Esophagus squamous epithelium (tissue), 5 donors: ENCODE results near the gene PHF19. TPM values are rescaled to one million over a fixed set of nuclear protein-coding genes. Genes with fewer than 3 reads are reported as not detected.
A peak's percentile ranks its signal among the peaks of the same experiment; 100 is the strongest.

Experiments used
- DNase-seq: peaks from one replicate; lab custom pipeline; 2025; lab: John Stamatoyannopoulos, UW
- H3K27ac ChIP-seq, 4 donors: fragments of 200-600 bp; sonication (generic); one replicate each; pipeline ENCODE4 v1.5.1; 2016 to 2019; ENCODE audit warnings: mild to moderate bottlenecking in 1 of 4
- H3K27me3 ChIP-seq, 4 donors: fragments of 200-600 bp; sonication (generic); 1 replicate in 3 of 4; 2 replicates in 1 of 4; pipeline versions ENCODE4 v1.5.1 to v1.6.0; 2017 to 2021; ENCODE audit warnings: antibody characterized with exemption in 1 of 4
- H3K36me3 ChIP-seq, 3 donors: fragments of 200-600 bp; sonication (generic); one replicate each; pipeline ENCODE4 v1.5.1; 2016 to 2019
- H3K4me1 ChIP-seq, 3 donors: fragments of 200-600 bp; sonication (generic); one replicate each; pipeline ENCODE4 v1.5.1; 2017 to 2019
- H3K4me3 ChIP-seq, 4 donors: fragments of 200-600 bp; sonication (generic); 1 replicate in 3 of 4; 2 replicates in 1 of 4; pipeline ENCODE4 v1.5.1; 2016 to 2019; ENCODE audit warnings: mild to moderate bottlenecking in 2 of 4, moderate library complexity in 1 of 4
- H3K9me3 ChIP-seq, 3 donors: fragments of 200-600 bp; sonication (generic); one replicate each; pipeline ENCODE4 v1.5.1; 2016 to 2019
- CTCF ChIP-seq, 6 experiments: fragments of 450-650 bp in 4 of 6; fragments of 200-600 bp in 2 of 6; sonication (generic) in 2 of 6; IDR thresholded peaks; one replicate each; pipeline ENCODE4 v1.5.1; 2016 to 2019; ENCODE audit warnings: antibody characterized with exemption in 6 of 6, mild to moderate bottlenecking in 4 of 6, moderate library complexity in 4 of 6
- POLR2A ChIP-seq, 4 donors: fragments of 450-650 bp; IDR thresholded peaks; one replicate each; pipeline ENCODE4 v1.6.1; 2017; ENCODE audit warnings: antibody characterized with exemption in 4 of 4, mild to moderate bottlenecking in 4 of 4, moderate library complexity in 3 of 4
- WGBS, 2 donors: methylation state at CpG; one replicate each; pipeline ENCODE4 v1.1.5; 2018; 5-methylcytosine and 5-hydroxymethylcytosine counted together
- intact Hi-C: fragments of 100-400 bp; cut with DNase I; formaldehyde crosslinking; loops from one replicate; pipeline ENCODE4 v1.15.0; 2022
- total RNA-seq, 4 donors: library from RNA; depleted of rRNA; stranded (reverse); fragments of >200 nt; gene quantifications; one replicate each; pipeline ENCODE4 v1.1.0, GENCODE V29; 2016
- donor health status: DM: yes; HTN: yes; CAD: no.

The PHF19 gene
- total RNA-seq, 4 donors from 2014 or later: 12.8 to 40.0 (median 30.9) TPM

- Histone ChIP-seq H3K4me3 (peak overlapping the region; percentile 17 to 85 (median 62)), H3K27me3 (no peaks in the 10 kb centered on the region), H3K4me1 (peaks cover 10 to 46% (median 16%) of the 10 kb centered on the region in 3 donors), H3K27ac (peak overlapping the region; percentile 92 to 97 (median 93)), H3K36me3 (peaks cover 0 to 67% (median 0%) of the 10 kb centered on the region in 3 donors), H3K9me3 (no peaks in the 10 kb centered on the region)
- TF ChIP-seq POLR2A (IDR thresholded peaks at IDR 0.05) (peak in 3 of 4 donors; percentile 26 to 54 (median 29)), CTCF (IDR thresholded peaks at IDR 0.05) (peak in 1 of 6 experiments; percentile 15)
- DNase-seq: no peak
- intact Hi-C loops: no loop called here
- WGBS, 2 donors: 10 to 17% methylated on average over 9 to 10 of the region's 11 CpGs
Observed at GRCh38 chr9:120868339-120868675, 8.7 kb downstream of the PHF19 start.

- no peak for DNase-seq
- Histone ChIP-seq H3K4me1 (peaks cover 10 to 41% (median 16%) of the 10 kb centered on the region in 3 donors), H3K27me3 (no peaks in the 10 kb centered on the region), H3K9me3 (no peaks in the 10 kb centered on the region), H3K36me3 (peaks cover 0 to 68% (median under 1%) of the 10 kb centered on the region in 3 donors), H3K4me3 (peak overlapping the region in 2 of 4 donors; percentile 64 to 85), H3K27ac (peak overlapping the region; percentile 92 to 97 (median 93))
- intact Hi-C loops: no loop called here
- TF ChIP-seq POLR2A (IDR thresholded peaks at IDR 0.05) (no peak), CTCF (IDR thresholded peaks at IDR 0.05) (no peak)
- 88 to 100% methylated on average over 1 to 12 of the region's 15 CpGs for WGBS, 2 donors
Observed at GRCh38 chr9:120867676-120868338, 9.2 kb downstream of the PHF19 start.

GRCh38 chr9:120866651-120867050 is 10.3 kb downstream of the PHF19 start:
- H3K27me3 ChIP-seq: no peaks in the 10 kb centered on the region
- TF ChIP-seq CTCF (IDR thresholded peaks at IDR 0.05) (no peak), POLR2A (IDR thresholded peaks at IDR 0.05) (no peak)
- no peaks in the 10 kb centered on the region for H3K9me3 ChIP-seq
- H3K4me3 ChIP-seq: no peak overlapping the region
- H3K36me3 ChIP-seq: peaks cover 7 to 70% (median 11%) of the 10 kb centered on the region in 3 donors
- WGBS, 2 donors: 60 to 100% methylated on average over 1 of the region's 6 CpGs
- DNase-seq: no peak
- peaks cover 10 to 36% (median 16%) of the 10 kb centered on the region in 3 donors for H3K4me1 ChIP-seq
- peak overlapping the region in 3 of 4 donors; percentile 38 to 49 (median 39) for H3K27ac ChIP-seq
- intact Hi-C loops: no loop called here

DNA sequence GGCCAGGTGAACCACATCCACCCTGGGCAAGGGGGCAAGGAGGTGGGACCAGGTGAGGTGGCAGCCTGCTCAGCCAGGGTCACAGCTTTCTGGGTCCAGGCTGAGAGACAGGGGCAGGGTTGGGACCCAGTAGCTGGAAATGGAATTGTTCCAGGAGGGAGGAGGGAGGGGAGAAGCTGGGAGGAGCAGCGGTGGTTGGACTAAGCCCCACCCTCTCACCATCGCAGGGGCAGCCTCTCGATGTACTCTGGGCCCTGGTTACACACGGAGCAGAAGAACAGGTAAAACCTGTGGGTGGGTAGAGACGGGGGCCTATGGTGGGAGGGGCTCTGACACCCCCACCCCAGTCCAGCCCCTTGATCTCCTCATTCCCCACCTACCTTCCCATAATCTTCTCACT is 11.2 kb downstream of the PHF19 start:
- H3K9me3 ChIP-seq: no peaks in the 10 kb centered on the region
- H3K4me1 ChIP-seq: peaks cover 10 to 36% (median 16%) of the 10 kb centered on the region in 3 donors
- peak overlapping the region in 3 of 4 donors; percentile 38 to 49 (median 39) for H3K27ac ChIP-seq
- intact Hi-C loops: no loop called here
- TF ChIP-seq CTCF (IDR thresholded peaks at IDR 0.05): no peak
- TF ChIP-seq POLR2A (IDR thresholded peaks at IDR 0.05): no peak
- no peak for DNase-seq
- H3K4me3 ChIP-seq: no peak overlapping the region
- H3K36me3 ChIP-seq: peaks cover 15 to 75% (median 19%) of the 10 kb centered on the region in 3 donors
- WGBS, 2 donors: 60 to 62% methylated on average over 5 of the region's 5 CpGs
- H3K27me3 ChIP-seq: no peaks in the 10 kb centered on the region

DNA sequence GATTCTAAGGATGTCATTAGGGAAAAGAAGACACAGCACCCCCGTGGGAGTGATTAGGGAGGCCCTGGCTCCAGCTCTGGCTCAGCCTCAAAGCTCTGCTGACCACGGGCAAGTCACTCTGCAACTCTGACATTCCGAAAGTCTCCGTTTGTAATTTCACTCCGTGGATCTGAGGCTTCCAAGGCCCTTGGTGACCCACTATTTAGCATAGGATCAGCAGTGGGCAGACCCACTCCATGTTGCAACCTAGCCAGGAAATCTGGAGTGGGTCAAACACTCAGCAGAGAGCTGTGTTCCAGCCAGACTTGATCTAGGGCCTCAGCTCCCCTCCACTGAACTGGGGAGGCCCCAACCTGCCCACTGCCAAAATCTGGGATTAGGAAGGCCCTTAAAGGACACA is 11.8 kb downstream of the PHF19 start:
- no peaks in the 10 kb centered on the region for H3K9me3 ChIP-seq
- H3K36me3 ChIP-seq: peaks cover 19 to 75% (median 21%) of the 10 kb centered on the region in 3 donors

More for the DNA sequence above, 11.8 kb downstream of the PHF19 start:
- Histone ChIP-seq H3K27ac (peak overlapping the region in 2 of 4 donors; percentile 38 to 49), H3K4me1 (peaks cover 10 to 34% (median 16%) of the 10 kb centered on the region in 3 donors), H3K4me3 (no peak overlapping the region), H3K27me3 (no peaks in the 10 kb centered on the region)
- no peak for DNase-seq
- TF ChIP-seq CTCF (IDR thresholded peaks at IDR 0.05): no peak
- no peak for TF ChIP-seq POLR2A (IDR thresholded peaks at IDR 0.05)
- 64 to 88% methylated on average over 4 to 5 of the region's 5 CpGs for WGBS, 2 donors
- intact Hi-C loops: no loop called here
